GM18870 (cell line): ENCODE measurements around the gene RND2.

Experiments
- ATAC-seq: cut with Tn5 transposase; IDR thresholded peaks from one replicate; pipeline ENCODE4 v1.9.1; 2021; ENCODE audit warnings: moderate library complexity; ENCODE audit not compliant: unreplicated experiment

The RND2 gene

GRCh38 chr17:43069368-43069898, 44.4 kb downstream of the RND2 start:
- no peak for ATAC-seq

- no peak for ATAC-seq
Measured at GRCh38 chr17:43070257-43070656, 45.2 kb downstream of the RND2 start.

GRCh38 chr17:43070872-43071271, 45.8 kb downstream of the RND2 start:
- ATAC-seq: no peak

GRCh38 chr17:43074869-43075268, 49.8 kb downstream of the RND2 start:
- no peak for ATAC-seq

GRCh38 chr17:43079641-43080302, 54.7 kb downstream of the RND2 start:
- no peak for ATAC-seq
